Retinal pigment epithelial cell (primary cell): ENCODE results near the gene MYRIP.
A peak's percentile ranks its signal among the peaks of the same experiment; 100 is the strongest.

Experiments used
- DNase-seq: peaks from one replicate; pipeline ENCODE4 v3.0.0-alpha.2; 2010; ENCODE audit warnings: low read depth
- H3K4me3 ChIP-seq: 2 replicates; pipeline ENCODE4 v1.5.1; 2011; ENCODE audit warnings: mild to moderate bottlenecking, low read length, control low read depth, moderate library complexity
- CTCF ChIP-seq: conservative IDR thresholded peaks from 2 replicates; pipeline ENCODE4 v1.5.1; 2011; ENCODE audit warnings: low read depth, low read length, control low read depth, inconsistent platforms

Gene MYRIP

GRCh38 chr3:40302784-40303183 is 493.4 kb downstream of the MYRIP start:
- no peak for DNase-seq
- TF ChIP-seq CTCF: no peak

GRCh38 chr3:40304352-40304751 is 494.9 kb downstream of the MYRIP start:
- no peak for DNase-seq
- TF ChIP-seq CTCF: no peak
- H3K4me3 ChIP-seq: no peak overlapping the region

More at GRCh38 chr3:40302784-40303183, 493.4 kb downstream of the MYRIP start:
- no peak overlapping the region for H3K4me3 ChIP-seq

GRCh38 chr3:40306336-40306735 is 496.9 kb downstream of the MYRIP start:
- no peak for DNase-seq
- TF ChIP-seq CTCF: no peak
- no peak overlapping the region for H3K4me3 ChIP-seq

GRCh38 chr3:40307176-40307575 is 497.8 kb downstream of the MYRIP start:
- no peak for TF ChIP-seq CTCF
- no peak for DNase-seq
- no peak overlapping the region for H3K4me3 ChIP-seq

GRCh38 chr3:40308725-40309417 is 499.5 kb downstream of the MYRIP start:
- H3K4me3 ChIP-seq: peak overlapping the region; percentile 63
- no peak for TF ChIP-seq CTCF
- no peak for DNase-seq

GRCh38 chr3:40309418-40309924 is 500.1 kb downstream of the MYRIP start, which contains the start of gene EIF1B:
EIF1B (plus strand) TSS chr3:40309707; CDS start chr3:40309942, 235 bp downstream.
- H3K4me3 ChIP-seq: peak within 1 kb of the TSS; percentile 89
- peak; percentile 86 for TF ChIP-seq CTCF
- DNase-seq: peak; percentile 89
